HepG2 (cell line): Measurements from ENCODE around the gene STX1B. TPM values are rescaled to one million over a fixed set of nuclear protein-coding genes. Genes with fewer than 3 reads are reported as not detected.

Source experiments
- HNRNPL ChIP-seq: fragments of 200-400 bp; formaldehyde crosslinking; IDR thresholded peaks from 2 replicates; pipeline ENCODE4 v1.6.1; 2017; ENCODE audit warnings: mild to moderate bottlenecking, low read depth, low read length
- HNRNPUL1 ChIP-seq: fragments of 200-400 bp; formaldehyde crosslinking; IDR thresholded peaks from 2 replicates; pipeline ENCODE4 v1.6.1; 2017; ENCODE audit warnings: low read depth, mild to moderate bottlenecking, low read length, moderate library complexity
- NFYC ChIP-seq: IDR thresholded peaks from 2 replicates; pipeline ENCODE4 v1.6.1; 2016; ENCODE audit warnings: missing genetic modification reagents, missing compliant biosample characterization
- PCBP2 ChIP-seq: fragments of 200-400 bp; formaldehyde crosslinking; optimal IDR thresholded peaks from 2 replicates; pipeline ENCODE3; 2018; ENCODE audit warnings: low read length, low read depth; ENCODE audit not compliant: poor library complexity, severe bottlenecking
- PPARG ChIP-seq: conservative IDR thresholded peaks from 2 replicates; pipeline ENCODE4 v1.6.1; 2016; ENCODE audit warnings: missing biosample characterization, missing genetic modification reagents
- ZNF234 ChIP-seq: sonication (generic); formaldehyde crosslinking; conservative IDR thresholded peaks from 2 replicates; pipeline ENCODE4 v1.5.1; 2020; ENCODE audit warnings: mild to moderate bottlenecking, missing genetic modification reagents
- ZNF33A ChIP-seq: sonication (generic); formaldehyde crosslinking; IDR thresholded peaks from 2 replicates; pipeline ENCODE4 v1.5.1; 2020; ENCODE audit warnings: missing genetic modification reagents, mild to moderate bottlenecking, moderate library complexity, borderline replicate concordance
- ZNF790 ChIP-seq: sonication (generic); formaldehyde crosslinking; IDR thresholded peaks from 2 replicates; pipeline ENCODE4 v1.8.0; 2022; ENCODE audit warnings: missing genetic modification reagents, mild to moderate bottlenecking, borderline replicate concordance
- ZNF878 ChIP-seq: sonication (generic); formaldehyde crosslinking; IDR thresholded peaks from 2 replicates; pipeline ENCODE4 v1.8.1; 2023; ENCODE audit warnings: mild to moderate bottlenecking, missing genetic modification reagents, moderate library complexity
- ZSCAN20 ChIP-seq: sonication (generic); formaldehyde crosslinking; IDR thresholded peaks from 2 replicates; pipeline ENCODE4 v1.4.0; 2020; ENCODE audit warnings: missing genetic modification reagents, mild to moderate bottlenecking, borderline replicate concordance
- polyA plus RNA-seq, 8 experiments: library from polyadenylated mRNA; depleted of rRNA in 3 of 8; stranded (reverse) in 7 of 8; unstranded in 1 of 8; fragments of >200 nt; fragmentation: Illumina TruSeq in 4 of 8; extraction: Trizol in 4 of 8; gene quantifications; 2 replicates each; pipeline versions ENCODE4 v1.2.1 to v1.2.3, GENCODE V29; 2011 to 2016; ENCODE audit warnings: low read depth in 4 of 8, missing spikeins in 1 of 8, mixed read lengths in 1 of 8; ENCODE audit not compliant: insufficient read depth in 1 of 8
- total RNA-seq, 5 experiments: library from RNA; depleted of rRNA; stranded (reverse); fragments of >200 nt; fragmentation: Illumina TruSeq; extraction: Trizol; gene quantifications; 2 replicates each; pipeline ENCODE4 v1.2.3, GENCODE V29; 2016; ENCODE audit warnings: low read depth in 1 of 5
- TF ChIP-seq, protein P1 (sequence below): sonication (generic); formaldehyde crosslinking; IDR thresholded peaks from 2 replicates; pipeline ENCODE4 v1.5.0; 2020; ENCODE audit warnings: mild to moderate bottlenecking, missing genetic modification reagents, borderline replicate concordance
- TF ChIP-seq, protein P2 (sequence below): sonication (generic); formaldehyde crosslinking; IDR thresholded peaks from 2 replicates; pipeline ENCODE4 v1.4.0; 2020; ENCODE audit warnings: missing genetic modification reagents
- TF ChIP-seq, protein P3 (sequence below): sonication (generic); formaldehyde crosslinking; IDR thresholded peaks from 2 replicates; pipeline ENCODE4 v1.4.0; 2020; ENCODE audit warnings: missing genetic modification reagents
- TF ChIP-seq, protein P4 (sequence below): IDR thresholded peaks from 2 replicates; pipeline ENCODE4 v1.6.1; 2018; ENCODE audit warnings: missing genetic modification reagents
- TF ChIP-seq, protein P5 (sequence below): sonication (generic); formaldehyde crosslinking; IDR thresholded peaks from 2 replicates; pipeline ENCODE4 v1.4.0; 2020; ENCODE audit warnings: mild to moderate bottlenecking, low read depth, missing genetic modification reagents
- TF ChIP-seq, protein P6 (sequence below): sonication (generic); formaldehyde crosslinking; IDR thresholded peaks from 2 replicates; pipeline ENCODE4 v1.5.1; 2020; ENCODE audit warnings: missing genetic modification reagents, mild to moderate bottlenecking, borderline replicate concordance

STX1B gene
- total and polyA plus RNA-seq, 2 of the 13 experiments (the other 11 are each of a cell fraction or from before 2014, with no cell fraction given), result 2.1 to 3.0 TPM

DNA sequence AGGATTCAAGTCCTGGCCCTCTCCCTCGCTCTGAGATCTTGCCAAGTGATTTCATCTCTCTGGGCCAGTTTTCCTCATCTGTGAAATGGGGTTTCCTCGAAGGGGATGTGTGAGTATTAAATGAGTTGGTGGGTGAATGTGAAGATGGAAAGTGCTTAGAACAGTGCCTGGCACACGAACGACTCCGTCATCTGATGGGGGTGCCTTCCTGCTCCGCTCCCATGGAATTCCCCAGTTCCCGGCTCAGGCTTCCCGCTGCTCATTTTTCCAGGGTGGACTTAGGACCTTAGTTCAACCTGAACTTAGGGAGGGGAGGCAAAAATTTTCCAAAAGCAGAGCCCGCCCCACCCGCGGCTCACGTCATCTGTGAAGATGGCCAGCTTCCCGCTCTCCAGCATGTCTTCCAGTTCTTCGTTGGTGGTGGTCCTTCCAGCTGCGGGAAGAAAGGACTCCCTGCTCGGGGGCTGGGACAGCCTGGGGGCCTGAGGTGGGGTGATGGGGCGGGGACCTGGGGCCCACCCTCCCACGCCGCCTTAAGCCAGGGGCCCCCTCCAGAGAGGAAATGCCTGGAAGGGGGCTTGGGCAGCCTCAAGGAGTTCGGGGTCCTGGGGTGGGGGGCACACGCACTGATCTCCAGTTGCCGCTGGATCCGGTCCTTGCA, 14.0 kb downstream of the STX1B start (continued):
- TF ChIP-seq, protein P1, sequence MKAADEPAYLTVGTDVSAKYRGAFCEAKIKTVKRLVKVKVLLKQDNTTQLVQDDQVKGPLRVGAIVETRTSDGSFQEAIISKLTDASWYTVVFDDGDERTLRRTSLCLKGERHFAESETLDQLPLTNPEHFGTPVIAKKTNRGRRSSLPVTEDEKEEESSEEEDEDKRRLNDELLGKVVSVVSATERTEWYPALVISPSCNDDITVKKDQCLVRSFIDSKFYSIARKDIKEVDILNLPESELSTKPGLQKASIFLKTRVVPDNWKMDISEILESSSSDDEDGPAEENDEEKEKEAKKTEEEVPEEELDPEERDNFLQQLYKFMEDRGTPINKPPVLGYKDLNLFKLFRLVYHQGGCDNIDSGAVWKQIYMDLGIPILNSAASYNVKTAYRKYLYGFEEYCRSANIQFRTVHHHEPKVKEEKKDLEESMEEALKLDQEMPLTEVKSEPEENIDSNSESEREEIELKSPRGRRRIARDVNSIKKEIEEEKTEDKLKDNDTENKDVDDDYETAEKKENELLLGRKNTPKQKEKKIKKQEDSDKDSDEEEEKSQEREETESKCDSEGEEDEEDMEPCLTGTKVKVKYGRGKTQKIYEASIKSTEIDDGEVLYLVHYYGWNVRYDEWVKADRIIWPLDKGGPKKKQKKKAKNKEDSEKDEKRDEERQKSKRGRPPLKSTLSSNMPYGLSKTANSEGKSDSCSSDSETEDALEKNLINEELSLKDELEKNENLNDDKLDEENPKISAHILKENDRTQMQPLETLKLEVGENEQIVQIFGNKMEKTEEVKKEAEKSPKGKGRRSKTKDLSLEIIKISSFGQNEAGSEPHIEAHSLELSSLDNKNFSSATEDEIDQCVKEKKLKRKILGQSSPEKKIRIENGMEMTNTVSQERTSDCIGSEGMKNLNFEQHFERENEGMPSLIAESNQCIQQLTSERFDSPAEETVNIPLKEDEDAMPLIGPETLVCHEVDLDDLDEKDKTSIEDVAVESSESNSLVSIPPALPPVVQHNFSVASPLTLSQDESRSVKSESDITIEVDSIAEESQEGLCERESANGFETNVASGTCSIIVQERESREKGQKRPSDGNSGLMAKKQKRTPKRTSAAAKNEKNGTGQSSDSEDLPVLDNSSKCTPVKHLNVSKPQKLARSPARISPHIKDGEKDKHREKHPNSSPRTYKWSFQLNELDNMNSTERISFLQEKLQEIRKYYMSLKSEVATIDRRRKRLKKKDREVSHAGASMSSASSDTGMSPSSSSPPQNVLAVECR (CRISPR knock-in tag), result no peak
- TF ChIP-seq HNRNPUL1, result no peak
- TF ChIP-seq PPARG (CRISPR knock-in tag), result no peak
- no peak; the same call in 1 of the 2 replicates for TF ChIP-seq ZNF234 (CRISPR knock-in tag)
- TF ChIP-seq HNRNPL, result no peak
- TF ChIP-seq, protein P2, sequence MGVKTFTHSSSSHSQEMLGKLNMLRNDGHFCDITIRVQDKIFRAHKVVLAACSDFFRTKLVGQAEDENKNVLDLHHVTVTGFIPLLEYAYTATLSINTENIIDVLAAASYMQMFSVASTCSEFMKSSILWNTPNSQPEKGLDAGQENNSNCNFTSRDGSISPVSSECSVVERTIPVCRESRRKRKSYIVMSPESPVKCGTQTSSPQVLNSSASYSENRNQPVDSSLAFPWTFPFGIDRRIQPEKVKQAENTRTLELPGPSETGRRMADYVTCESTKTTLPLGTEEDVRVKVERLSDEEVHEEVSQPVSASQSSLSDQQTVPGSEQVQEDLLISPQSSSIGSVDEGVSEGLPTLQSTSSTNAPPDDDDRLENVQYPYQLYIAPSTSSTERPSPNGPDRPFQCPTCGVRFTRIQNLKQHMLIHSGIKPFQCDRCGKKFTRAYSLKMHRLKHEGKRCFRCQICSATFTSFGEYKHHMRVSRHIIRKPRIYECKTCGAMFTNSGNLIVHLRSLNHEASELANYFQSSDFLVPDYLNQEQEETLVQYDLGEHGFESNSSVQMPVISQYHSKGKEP (CRISPR knock-in tag), result no peak
- TF ChIP-seq, protein P3, sequence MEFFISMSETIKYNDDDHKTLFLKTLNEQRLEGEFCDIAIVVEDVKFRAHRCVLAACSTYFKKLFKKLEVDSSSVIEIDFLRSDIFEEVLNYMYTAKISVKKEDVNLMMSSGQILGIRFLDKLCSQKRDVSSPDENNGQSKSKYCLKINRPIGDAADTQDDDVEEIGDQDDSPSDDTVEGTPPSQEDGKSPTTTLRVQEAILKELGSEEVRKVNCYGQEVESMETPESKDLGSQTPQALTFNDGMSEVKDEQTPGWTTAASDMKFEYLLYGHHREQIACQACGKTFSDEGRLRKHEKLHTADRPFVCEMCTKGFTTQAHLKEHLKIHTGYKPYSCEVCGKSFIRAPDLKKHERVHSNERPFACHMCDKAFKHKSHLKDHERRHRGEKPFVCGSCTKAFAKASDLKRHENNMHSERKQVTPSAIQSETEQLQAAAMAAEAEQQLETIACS, result no peak
- TF ChIP-seq, protein P4, sequence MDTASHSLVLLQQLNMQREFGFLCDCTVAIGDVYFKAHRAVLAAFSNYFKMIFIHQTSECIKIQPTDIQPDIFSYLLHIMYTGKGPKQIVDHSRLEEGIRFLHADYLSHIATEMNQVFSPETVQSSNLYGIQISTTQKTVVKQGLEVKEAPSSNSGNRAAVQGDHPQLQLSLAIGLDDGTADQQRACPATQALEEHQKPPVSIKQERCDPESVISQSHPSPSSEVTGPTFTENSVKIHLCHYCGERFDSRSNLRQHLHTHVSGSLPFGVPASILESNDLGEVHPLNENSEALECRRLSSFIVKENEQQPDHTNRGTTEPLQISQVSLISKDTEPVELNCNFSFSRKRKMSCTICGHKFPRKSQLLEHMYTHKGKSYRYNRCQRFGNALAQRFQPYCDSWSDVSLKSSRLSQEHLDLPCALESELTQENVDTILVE (CRISPR knock-in tag), result 0 out of 2 replicates have a peak, but pooled peaks have one; percentile 39
- no peak; the same call in 1 of the 2 replicates for TF ChIP-seq ZNF790 (CRISPR knock-in tag)
- no peak for TF ChIP-seq ZNF33A (CRISPR knock-in tag)
- no peak for TF ChIP-seq ZSCAN20 (CRISPR knock-in tag)
- no peak for TF ChIP-seq ZNF878 (CRISPR knock-in tag)
- TF ChIP-seq, protein P5, sequence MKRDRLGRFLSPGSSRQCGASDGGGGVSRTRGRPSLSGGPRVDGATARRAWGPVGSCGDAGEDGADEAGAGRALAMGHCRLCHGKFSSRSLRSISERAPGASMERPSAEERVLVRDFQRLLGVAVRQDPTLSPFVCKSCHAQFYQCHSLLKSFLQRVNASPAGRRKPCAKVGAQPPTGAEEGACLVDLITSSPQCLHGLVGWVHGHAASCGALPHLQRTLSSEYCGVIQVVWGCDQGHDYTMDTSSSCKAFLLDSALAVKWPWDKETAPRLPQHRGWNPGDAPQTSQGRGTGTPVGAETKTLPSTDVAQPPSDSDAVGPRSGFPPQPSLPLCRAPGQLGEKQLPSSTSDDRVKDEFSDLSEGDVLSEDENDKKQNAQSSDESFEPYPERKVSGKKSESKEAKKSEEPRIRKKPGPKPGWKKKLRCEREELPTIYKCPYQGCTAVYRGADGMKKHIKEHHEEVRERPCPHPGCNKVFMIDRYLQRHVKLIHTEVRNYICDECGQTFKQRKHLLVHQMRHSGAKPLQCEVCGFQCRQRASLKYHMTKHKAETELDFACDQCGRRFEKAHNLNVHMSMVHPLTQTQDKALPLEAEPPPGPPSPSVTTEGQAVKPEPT, result no peak
- TF ChIP-seq, protein P6, sequence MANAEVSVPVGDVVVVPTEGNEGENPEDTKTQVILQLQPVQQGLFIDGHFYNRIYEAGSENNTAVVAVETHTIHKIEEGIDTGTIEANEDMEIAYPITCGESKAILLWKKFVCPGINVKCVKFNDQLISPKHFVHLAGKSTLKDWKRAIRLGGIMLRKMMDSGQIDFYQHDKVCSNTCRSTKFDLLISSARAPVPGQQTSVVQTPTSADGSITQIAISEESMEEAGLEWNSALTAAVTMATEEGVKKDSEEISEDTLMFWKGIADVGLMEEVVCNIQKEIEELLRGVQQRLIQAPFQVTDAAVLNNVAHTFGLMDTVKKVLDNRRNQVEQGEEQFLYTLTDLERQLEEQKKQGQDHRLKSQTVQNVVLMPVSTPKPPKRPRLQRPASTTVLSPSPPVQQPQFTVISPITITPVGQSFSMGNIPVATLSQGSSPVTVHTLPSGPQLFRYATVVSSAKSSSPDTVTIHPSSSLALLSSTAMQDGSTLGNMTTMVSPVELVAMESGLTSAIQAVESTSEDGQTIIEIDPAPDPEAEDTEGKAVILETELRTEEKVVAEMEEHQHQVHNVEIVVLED (CRISPR knock-in tag), result no peak
- TF ChIP-seq NFYC (CRISPR knock-in tag), result no peak
- no peak for TF ChIP-seq PCBP2
